HG02588 (cell line): ENCODE measurements around the gene HDGF.

ENCODE experiments used
- ATAC-seq: cut with Tn5 transposase; IDR thresholded peaks from one replicate; pipeline ENCODE4 v1.9.1; 2021; ENCODE audit warnings: mild to moderate bottlenecking, moderate library complexity; ENCODE audit not compliant: unreplicated experiment

HDGF gene

DNA sequence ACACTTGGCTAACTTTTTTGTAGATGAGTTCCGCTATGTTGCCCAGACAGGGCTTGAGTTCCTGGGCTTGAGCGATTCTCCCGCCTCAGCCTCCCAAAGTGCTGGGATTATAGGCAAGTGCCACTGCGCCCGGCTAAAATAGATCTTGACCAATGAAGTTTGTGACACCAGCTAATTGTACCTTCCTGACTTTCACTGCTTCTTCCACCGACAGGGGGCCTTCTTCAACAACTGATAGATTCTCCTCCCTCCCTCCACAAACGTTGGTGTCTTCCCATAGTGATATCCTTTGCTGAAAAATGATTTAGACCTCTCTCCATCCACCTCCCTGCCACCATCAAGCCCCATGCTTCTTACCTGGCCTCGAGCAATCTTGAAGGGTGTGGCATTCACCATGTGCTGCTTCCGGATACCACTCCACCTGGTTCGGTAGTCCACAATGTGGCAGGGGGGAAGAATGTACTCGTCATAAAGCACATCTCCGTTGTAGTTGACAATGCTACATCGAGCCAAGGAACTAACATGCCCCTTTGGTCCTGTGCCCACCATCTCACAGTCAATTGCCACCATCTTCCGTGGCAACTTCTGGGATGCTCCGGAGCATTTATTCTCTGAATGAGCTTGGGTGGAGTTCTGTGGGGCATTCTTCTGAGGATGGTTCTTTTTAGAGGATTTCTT, 24.8 kb downstream of the HDGF start:
- ATAC-seq, result no peak

DNA sequence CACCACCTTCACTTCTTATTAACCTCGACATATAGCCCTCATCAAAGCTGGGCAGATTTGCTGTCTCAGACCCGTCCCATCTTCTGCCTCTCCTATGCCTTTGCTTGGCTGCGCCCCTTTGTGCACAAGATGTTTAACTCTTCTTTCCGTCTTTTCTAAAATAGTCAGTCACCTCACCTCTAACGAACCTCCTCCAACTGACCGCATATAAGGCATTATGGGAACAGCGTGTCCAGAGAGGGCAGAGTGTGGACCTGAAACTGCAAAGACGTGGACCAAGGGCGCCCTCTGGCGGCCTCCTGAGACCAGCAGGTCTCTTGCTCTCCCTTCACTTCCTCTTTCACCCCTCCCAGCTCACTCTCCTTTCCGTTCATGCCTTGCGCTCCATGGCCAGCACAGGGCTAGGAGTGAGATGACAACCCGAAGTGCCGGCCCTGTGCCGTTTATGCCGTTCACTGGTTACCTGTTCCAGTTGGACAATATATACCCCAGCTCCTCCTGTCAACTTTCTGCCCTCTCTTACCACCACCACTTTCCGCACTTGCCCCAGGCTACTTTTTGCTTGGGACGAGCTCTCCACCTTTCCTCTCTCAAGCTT, 25.7 kb downstream of the HDGF start:
- ATAC-seq, result peak; percentile 33

DNA sequence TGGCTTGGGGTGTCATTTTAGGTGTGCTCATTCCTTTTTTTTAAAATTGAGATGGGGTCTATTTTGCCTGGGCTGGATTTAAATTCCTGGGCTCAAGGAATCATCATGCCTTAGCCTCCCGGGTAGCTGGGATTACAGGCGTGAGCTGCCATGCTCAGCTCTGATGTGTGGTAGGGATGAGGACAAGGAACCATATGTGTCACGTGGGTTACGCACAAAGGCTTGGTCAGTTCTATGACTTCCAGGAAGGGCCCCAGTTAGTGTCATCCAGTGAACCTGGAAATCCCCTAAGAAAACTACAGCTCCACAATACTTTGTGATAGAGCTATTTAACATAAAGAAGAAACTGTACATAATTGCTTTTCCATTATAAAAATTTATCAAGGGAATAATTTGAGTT, 29.9 kb downstream of the HDGF start:
- no peak for ATAC-seq

DNA sequence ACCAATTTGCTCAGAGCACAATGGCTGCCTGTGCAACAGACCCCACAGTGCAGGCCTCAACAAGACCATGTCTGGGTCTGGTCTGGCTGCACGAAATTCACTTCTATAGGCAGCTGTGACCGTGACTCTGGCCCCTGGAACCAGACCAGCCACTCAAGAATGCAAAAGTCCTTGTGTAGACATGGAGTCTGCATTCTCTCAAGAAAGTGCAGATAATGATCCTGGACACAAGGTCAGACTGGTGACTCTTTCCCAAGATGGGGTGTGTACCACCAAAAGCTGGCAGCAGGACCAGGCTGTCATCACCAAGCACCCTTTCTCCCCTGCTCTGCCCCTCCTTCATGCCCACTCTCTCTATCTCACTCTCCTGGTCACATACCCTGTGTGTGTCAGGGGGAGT, 30.3 kb downstream of the HDGF start:
- no peak for ATAC-seq

DNA sequence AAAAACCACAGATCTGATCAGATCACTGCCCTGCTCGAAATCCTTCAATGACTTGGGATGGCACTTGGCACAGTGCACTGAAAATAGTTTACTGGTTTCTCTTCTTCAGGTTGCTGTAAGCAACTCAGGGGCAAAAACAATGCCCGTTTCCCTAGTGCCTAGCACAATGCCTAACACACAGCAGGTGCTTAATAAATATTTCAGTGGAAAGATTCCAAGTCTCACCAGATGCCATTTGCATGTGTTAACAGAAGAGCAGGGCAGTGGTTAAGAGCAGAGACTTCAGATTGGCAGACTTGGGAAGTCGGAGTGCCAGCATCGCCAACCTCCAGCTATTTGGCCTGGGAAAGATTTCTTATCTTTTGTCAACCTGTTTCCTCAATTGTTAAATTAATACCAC, 34.1 kb downstream of the HDGF start:
- ATAC-seq, result no peak

DNA sequence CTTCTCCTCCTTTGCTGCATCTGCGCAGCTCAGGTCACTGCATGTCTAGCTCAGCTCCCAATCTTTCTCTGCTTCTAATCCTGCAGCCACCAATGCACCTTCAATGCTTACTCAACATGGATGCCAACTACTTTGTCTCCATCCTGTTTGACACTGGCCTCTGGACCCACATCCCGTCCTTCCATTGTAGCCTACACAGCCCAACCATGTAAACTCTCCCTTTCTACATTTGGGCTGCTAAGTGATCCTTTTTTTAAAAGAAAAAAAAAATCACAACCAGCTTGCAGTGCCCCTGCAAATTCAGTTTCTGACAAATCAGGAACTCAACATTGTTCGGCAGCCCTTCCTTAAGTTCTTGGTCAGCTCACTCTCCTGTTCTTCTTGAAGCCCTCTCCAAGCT, 36.6 kb downstream of the HDGF start:
- ATAC-seq, result no peak

DNA sequence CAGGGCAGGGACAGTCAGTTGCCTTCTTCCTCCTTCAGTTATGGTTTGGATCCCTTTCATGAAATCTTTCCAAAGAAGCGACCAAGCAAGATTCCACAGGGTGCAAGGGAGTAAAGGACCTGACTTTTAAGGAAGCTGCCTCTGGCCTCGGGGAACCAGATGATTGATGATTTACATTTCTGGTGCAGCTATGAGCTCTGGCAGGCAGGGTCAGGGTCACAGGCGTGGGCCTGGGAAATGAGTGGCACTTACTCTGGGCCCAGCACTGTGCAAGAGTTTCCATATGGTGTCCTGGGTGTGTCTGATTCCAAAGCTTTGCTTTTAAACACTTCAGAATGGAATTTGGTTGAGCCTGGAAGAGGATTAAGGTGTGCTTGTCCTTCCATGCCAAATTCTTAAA, 38.8 kb downstream of the HDGF start:
- ATAC-seq, result no peak

DNA sequence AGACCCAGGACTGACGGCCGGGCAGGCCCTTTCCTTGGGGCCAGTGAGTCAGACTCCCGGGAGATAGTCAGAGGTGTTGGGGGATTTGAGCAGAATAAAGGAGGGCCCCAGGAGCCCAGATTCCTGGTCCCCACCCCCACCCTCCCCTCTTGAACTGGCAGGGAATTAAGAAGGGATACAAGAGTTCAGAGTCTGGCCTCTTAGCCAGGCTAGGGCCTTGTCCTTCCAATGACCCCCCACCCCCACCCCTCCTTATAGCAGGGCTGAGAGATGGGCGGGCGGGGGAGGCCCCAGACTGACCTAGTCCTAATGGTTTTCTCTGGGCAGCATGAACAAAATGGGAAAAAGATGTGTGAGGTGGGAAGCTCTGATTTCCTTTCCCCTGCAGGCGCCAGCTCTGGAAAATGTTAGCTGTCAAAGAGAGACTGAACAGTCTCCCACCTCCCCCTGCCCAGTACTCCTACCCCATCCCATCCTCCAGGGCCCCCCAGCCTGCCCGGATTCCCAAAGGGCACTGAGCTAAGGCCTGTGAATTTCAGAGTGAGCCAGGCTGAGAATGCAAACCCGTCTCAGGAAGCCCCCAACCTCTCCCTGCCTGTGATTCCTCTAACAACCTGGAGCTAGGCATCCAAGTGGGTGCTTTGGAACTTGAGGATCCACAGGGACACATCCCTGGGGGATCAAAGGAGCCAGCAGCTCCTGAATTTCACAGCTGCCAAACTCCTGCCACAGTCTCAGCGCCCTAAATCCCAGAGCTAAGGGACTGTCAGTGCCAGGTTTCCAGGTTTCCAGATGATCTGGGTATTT, 40.3 kb downstream of the HDGF start:
- ATAC-seq, result no peak

DNA sequence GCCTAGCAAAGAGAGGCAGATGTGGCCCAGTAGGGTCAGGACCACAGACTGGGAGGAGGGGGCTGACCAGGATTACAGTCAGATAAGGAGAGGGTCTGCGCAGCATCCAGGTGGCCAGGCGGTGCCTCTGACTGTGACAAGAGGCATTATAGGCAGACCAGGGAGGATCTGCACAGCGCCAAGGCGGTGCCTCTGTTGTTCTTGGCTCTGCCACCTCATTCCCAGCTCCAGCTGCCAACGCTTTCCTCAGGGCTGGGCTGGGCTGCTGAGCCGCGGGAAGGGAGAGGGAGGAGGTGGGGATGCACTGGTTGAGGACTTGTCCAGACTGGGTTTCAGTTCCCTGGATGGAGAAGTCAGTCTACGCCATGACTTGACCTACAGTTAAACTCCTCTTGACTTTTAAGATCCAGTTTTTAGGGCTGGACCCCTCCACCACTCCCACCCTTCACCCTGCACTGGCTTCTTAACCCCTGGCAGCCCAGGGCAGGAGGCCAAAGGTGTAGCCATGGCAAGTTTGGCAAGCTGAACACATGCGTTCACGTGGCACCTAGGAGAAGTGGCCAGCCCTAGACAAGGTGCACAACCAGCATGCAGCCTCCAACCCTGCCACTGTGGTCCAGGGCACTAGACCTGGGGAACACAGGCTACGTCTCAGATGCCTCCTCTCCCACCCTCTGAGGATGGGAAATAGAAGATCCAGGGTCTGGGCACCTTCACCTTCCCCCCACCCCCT, 41.6 kb downstream of the HDGF start:
- no peak for ATAC-seq

DNA sequence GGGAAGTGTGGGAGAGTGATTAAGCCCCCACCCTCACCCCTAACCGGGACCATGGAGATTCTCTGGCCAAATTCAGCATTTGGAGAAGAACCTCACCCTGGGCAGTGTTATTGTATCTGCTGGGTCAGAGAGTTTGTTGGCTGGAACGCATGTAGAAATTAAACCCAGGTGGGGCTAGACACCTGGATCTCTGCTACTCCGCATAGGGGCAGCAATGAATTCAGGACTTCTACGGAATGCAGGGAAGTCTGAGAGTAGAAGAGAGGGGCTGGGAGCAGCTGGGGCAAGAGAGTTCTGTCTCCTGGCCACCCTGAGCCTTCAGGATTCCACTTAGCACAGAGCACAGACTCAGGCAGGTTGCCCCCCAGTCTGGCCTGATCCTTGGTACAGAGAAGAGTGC, 42.4 kb downstream of the HDGF start:
- ATAC-seq, result no peak

DNA sequence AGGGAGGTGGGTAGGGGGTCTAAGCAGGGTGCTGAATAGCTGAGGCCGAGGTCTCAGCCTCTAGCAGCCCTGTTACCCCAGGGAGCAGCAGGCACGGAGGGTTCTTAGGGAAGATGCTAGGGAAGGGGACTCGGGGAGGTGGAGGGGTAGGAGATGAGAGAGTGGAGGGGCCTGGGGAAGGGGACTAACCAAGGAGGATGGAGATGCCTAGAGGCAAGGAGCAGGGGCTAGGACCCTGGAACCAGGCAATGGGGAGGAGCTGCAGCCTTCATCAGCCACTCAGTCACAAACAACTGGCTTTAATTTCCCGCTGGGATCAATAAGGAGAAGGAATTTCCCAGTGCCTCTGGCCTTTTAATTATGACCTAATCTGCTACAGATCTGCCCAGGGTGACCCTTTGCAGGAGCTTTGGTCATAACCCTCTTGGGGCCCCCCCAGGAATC, 43.2 kb downstream of the HDGF start:
- no peak for ATAC-seq

DNA sequence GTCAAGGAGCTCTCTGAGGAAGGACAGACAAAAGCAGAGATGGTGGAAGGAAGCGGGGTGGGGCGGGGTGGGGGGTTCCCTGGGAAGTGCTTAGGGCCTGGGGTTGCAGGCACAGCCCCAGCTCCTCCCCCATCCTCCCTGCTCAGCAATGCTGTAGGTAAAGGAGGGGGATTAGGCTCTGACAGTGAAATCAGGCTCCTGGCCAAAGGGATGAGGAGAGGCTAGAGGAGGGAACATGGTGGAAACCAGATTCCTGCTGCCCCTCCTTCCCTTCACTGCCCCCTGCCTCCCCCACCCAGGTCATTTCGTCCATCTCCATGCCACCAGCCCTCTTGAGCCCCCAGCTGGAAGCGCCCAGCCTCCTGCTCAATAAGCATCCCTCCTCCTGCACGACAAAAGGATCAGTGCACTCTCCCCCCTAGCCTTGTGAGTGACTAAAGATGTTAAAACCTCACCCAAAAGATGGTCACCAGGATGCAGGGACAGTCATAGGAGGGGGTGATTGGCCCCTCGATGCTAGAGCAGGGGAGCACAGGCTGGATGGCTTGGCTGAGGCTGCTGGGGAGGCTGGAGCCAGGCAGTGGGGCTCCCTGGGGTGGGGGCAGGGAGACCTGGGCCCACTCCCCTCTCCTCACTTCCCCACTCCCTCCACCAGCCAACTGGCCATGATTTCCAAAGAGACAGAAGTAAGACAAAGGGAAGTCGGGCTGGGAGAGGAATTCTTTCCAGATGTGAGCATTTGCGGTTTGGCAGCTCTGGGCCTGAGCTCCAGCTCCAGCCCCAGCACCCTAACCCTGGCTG, 43.9 kb downstream of the HDGF start:
- ATAC-seq, result no peak

DNA sequence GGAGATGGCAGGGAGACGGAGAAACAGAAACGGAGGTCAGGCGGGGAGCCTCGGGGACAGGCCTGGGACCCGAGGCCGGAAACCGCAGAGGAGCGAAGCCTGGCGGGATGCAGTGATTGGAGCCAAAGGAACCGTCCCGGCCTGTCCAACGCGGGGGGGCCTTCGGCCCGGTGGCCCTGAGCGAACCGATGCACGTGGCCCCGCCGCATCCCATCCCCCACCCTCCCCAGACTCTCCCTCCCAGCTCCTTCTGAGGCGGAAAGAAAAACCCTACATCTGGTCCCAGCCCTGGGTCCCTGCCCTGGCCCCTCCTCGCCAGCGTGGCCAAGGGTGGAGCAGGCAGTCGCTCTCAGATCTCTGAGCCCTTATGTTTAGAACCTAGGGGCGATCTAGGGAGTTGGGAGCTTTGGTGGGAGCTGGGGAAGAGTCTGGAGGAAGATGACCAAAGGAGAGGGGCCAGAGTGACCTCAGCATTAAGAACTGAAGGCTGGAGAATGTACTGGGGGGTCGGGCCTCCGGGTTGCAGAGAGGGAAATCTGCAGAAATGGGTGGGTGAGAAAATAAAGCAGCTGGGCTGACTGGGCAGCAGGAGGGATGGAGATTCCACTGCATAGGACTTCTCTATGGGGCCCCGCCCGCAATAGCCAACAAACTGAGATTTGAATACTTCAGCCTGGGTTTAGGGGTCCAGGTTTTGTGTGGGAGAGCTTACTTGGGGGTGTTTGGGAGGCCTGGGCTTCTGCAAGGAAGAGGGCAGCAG, 44.6 kb downstream of the HDGF start:
- no peak for ATAC-seq

DNA sequence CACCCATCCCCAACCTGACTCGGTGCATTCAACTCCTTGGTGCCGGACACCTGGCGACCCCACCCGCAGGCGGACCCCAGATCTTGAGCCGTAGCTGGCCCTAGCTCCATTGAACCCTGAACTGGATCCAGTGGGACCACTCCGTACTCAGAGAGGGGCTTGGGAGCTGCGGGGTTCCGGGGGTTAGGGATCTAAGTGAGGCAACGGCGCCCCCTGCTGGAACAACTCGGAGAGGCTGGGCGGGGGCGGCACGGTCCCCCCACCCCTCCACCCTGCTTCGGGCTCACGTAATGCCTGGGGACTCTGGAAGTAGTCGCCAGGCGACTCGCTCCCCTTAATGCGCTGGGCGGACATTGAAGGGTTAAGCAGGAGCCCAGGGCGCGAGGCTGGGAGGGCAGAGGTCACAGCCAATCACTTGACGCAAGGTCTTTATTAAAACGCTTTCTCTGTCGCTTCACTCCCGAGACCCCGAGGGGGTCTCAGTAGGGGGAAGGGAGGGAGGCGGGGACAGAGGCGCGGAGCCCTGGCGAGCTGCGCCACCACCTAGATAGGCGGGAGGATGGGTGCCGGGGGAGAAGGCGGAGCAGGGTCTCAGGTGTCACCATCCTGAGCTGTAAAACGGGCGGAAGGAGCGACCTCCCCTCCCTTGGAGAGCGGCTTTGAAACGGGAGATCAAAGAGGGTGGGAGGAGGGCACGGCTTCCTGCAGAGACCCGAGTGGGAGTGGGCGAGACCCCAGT, 45.4 kb downstream of the HDGF start:
- ATAC-seq, result no peak

DNA sequence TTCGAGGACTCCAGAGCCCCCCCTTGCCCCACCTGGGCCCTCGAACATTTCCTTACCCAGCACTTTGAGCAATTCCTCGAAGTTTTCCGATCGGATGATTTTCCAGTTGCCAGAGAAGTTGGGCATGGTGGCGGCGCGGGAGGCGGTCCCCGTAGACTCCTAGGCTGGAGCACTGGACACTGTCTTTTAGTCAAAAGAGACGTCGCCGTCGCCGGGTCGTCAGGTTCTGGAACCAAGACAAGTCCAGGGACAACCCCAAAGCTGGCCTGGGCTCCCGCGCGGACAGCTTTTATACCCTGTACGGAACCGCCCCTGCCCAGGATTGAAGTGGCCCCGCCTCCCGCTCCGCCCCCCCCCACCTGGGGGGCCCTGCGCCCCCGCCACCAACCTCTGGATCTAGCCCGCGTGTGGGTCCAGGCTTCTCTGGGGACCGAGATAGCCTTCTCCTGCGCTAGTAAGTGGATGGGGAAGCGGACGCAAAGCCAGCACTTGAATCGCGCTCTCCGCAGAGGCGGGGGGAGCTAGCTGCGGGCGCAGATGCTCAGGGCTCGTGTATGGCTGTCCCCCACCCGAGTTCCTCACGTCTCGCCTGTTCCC, 46.1 kb downstream of the HDGF start, which contains the start of gene CRABP2:
Gene CRABP2, minus strand, starts transcription at position 263 of the 597 bp plus-strand sequence. Its CDS starts 137 bp downstream, at position 126.
- ATAC-seq, result no peak

DNA sequence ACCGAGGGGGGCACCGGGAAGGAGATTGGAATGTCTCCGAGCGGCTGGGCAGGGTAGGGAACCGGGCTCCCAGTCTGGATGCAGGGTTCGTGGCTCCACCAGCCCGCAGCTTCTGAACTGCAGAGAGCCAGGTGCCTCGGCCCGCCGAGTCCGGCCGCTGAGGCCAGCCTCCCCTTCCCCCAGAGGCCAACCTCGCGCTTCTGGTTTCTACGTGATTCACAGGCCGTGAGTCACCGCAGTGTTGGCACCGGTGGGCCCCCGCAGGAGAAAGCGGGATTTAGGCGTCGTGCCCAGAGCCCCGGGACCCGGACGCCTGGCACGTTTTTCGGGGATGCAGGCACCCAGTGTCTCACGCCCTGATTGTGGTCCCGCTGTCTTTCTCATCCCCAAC, 46.5 kb downstream of the HDGF start:
- ATAC-seq, result no peak

DNA sequence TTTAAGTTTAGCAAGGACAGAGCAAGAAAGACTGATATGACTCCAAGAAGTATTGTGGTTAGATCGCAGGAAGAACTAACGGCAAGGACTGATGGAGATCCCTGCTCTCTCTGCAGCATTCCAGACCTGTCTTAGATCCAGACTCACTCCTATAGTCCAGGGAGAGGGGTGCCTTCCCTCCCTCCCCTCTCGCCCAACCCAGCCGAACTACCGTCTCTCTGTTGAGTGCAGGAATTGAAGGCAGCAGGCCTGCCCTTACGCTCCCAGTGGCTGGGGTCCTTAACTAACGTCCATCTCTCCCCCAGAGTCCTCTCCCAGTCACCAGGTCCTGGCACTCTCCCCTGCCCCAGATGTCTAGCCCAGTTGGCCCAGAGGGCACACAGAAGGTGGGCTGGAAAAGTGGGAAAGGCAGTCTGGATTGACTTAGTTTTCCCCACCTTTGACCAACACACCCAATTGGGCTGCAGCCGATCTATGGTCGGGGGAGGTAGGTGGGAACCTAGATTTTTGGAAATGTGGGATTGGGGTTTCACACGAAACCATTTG, 47.2 kb downstream of the HDGF start:
- no peak for ATAC-seq

DNA sequence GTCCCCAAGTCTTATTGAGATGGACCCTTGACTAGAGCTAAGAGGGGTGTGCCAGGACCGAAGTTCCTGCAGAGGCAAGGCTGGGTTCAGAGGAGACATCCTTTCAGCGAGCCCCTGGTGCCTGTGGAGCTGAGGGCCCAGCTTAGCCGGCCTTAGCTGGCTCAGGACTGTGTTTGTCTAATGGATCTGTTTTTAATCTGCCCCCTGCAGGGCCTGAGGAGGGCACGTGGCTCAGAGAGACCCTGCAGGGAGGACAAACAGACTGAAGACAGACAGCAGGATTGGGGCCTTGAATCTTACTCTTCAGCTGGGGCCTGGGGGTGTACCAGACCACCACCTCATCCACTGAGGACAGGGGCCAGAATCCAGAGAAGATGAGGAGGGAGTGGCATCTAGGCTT, 47.7 kb downstream of the HDGF start:
- ATAC-seq, result no peak
